ENCODE measurements around the gene C17orf75. TPM values are rescaled to one million over a fixed set of nuclear protein-coding genes. Genes with fewer than 3 reads are reported as not detected.

Gene C17orf75
- total and polyA plus RNA-seq, 2 of the 8 experiments (the other 6 are each of a cell fraction or from before 2014, with no cell fraction given) = 15.8 to 42.6 TPM

DNA sequence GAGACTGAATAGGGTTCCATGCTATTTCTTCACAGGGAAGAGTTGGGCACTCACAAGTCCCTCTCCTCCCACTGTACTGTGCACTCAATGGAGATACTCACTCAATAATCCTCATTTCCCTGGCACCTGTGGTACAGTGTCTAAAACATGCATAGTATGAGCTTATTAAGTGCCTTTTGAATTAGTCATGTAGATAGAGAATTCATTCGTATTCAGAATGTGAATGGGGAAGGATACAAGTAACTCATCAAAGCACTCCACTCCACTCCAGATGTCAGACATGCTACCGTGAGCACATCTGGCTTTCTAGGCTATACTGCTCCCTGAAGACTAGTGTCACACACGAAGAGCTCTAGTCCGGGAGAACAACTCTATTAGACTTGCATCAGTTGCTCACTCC is 6.3 kb downstream of the C17orf75 start:
- no peak overlapping the region for H3K14ac ChIP-seq (ENCODE audit: insufficient read length)
- H4K91ac ChIP-seq (replicated peaks; ENCODE audit: insufficient read length, low read length) = no peak overlapping the region
- no peak overlapping the region for H4K5ac ChIP-seq (ENCODE audit: insufficient read length, low read depth, low read length)
- no peak overlapping the region for H2BK15ac ChIP-seq (ENCODE audit: low read length)
- no peak overlapping the region for H2BK20ac ChIP-seq (ENCODE audit: low read length)
- H4K20me1 ChIP-seq (replicated peaks in 1 of 2; ENCODE audit: control insufficient read depth in 1 of 2, insufficient read depth in 2 of 2, low read length in 2 of 2) = no peaks in the 10 kb centered on the region
- H4K8ac ChIP-seq (ENCODE audit: extremely low read depth, insufficient read depth, low read length) = no peak overlapping the region
- WGBS, 2 experiments (ENCODE audit: extremely low coverage in 1 of 2, insufficient coverage in 1 of 2, insufficient read length in 1 of 2, insufficient replicate concordance in 2 of 2, low coverage in 1 of 2, low lambda C conversion rate in 2 of 2, missing lambda C conversion rate in 1 of 2) = 91% methylated on average over 4 of the region's 4 CpGs; no CpG with 5 or more reads in 1 of the 2 experiments
- CTCF ChIA-PET (ENCODE audit: partially characterized antibody) = interaction anchor here (1.3 to 2.3 kb wide), 2 partner anchors 10 to 16 kb away, joined by 3 to 8 read pairs; no protein-coding TSS in a partner anchor
- no peak overlapping the region for H3K4me3 ChIP-seq (ENCODE audit: extremely low read depth in 1 of 4, insufficient read depth in 2 of 4, low read depth in 3 of 4, low read length in 4 of 4)
- H3K27me3 ChIP-seq (replicated peaks in 1 of 4; ENCODE audit: control insufficient read depth in 3 of 4, extremely low read depth in 1 of 4, insufficient read depth in 3 of 4, low read length in 3 of 4) = no peaks in the 10 kb centered on the region
- no peak overlapping the region for H2BK12ac ChIP-seq (ENCODE audit: low read depth, low read length)
- no peak overlapping the region for H3K9ac ChIP-seq (replicated peaks in 1 of 4; ENCODE audit: extremely low read depth in 1 of 4, low read depth in 3 of 4, low read length in 3 of 4)
- H2AFZ ChIP-seq (ENCODE audit: low read length) = no peak overlapping the region
- no peak overlapping the region for H2AK5ac ChIP-seq (ENCODE audit: low read depth, low read length)
- H3K36me3 ChIP-seq (ENCODE audit: control insufficient read depth in 2 of 4, insufficient read depth in 4 of 4, low read length in 3 of 4) = peaks cover 12 to 53% (median 29%) of the 10 kb centered on the region in 4 experiments
- no peaks in the 10 kb centered on the region; a peak in 1 of 7 replicates for H3K4me1 ChIP-seq (replicated peaks in 1 of 4; ENCODE audit: control insufficient read depth in 3 of 4, insufficient read depth in 4 of 4, low read length in 3 of 4)
- no peak for DNase-seq (ENCODE audit: low read depth in 1 of 2, low spot score in 2 of 2)
- no peaks in the 10 kb centered on the region for H3K79me1 ChIP-seq (ENCODE audit: low read depth, low read length)
- no peak overlapping the region for H3K4ac ChIP-seq (replicated peaks; ENCODE audit: insufficient read length, low read depth, low read length)
- no peak overlapping the region for H3K23ac ChIP-seq (ENCODE audit: insufficient read length)
- H3K9me3 ChIP-seq (ENCODE audit: insufficient read depth in 2 of 2, low read depth in 1 of 2, low read length in 1 of 2) = no peaks in the 10 kb centered on the region
- no peak overlapping the region for H2BK5ac ChIP-seq (ENCODE audit: low read depth, low read length)
- H3K4me2 ChIP-seq (ENCODE audit: insufficient read depth in 1 of 2, low read depth in 2 of 2, low read length in 2 of 2) = no peak overlapping the region
- H3K79me2 ChIP-seq (ENCODE audit: control insufficient read depth in 1 of 2, insufficient read depth in 2 of 2, low read length in 2 of 2) = no peaks in the 10 kb centered on the region
- no peaks in the 10 kb centered on the region for H3K23me2 ChIP-seq (ENCODE audit: low read depth, low read length)
- no peak overlapping the region for H3K18ac ChIP-seq (ENCODE audit: extremely low read depth, low read length)
- H3K27ac ChIP-seq (ENCODE audit: low read depth, low read length) = no peak overlapping the region
- H2BK120ac ChIP-seq (replicated peaks; ENCODE audit: low read depth, low read length) = no peak overlapping the region
- POLR2A ChIA-PET (ENCODE audit: partially characterized antibody) = interaction anchor here (1.2 to 1.8 kb wide), 3 partner anchors 15 to 151 kb away, joined by 3 read pairs; no protein-coding TSS in a partner anchor
- H3K56ac ChIP-seq (replicated peaks; ENCODE audit: insufficient read length, low read depth, low read length) = no peak overlapping the region
- FAIRE-seq = no peak
- no peak for TF ChIP-seq TAF1 (IDR thresholded peaks at IDR 0.05; ENCODE audit: low read depth, low read length)
- TF ChIP-seq GTF2F1 (IDR thresholded peaks at IDR 0.05; ENCODE audit: borderline replicate concordance, low read depth, low read length) = no peak
- no peak for TF ChIP-seq PHF8 (conservative IDR thresholded peaks at IDR 0.05; ENCODE audit: low read depth, low read length)
- TF ChIP-seq SRF (IDR thresholded peaks at IDR 0.05; ENCODE audit: low read depth, low read length) = no peak
- TF ChIP-seq BCL11A (IDR thresholded peaks at IDR 0.05; ENCODE audit: low read depth in 2 of 2, low read length in 2 of 2) = no peak
- no peak for TF ChIP-seq TCF12 (IDR thresholded peaks at IDR 0.05; ENCODE audit: low read depth, low read length)
- TF ChIP-seq BRCA1 (IDR thresholded peaks at IDR 0.05; ENCODE audit: low read depth, low read length) = no peak
- TF ChIP-seq SAP30 (IDR thresholded peaks at IDR 0.05; ENCODE audit: insufficient read depth, insufficient replicate concordance, low read length) = no peak
- no peak for TF ChIP-seq HDAC6 (IDR thresholded peaks at IDR 0.05; ENCODE audit: low read depth, low read length)
- no peak for TF ChIP-seq BACH1 (IDR thresholded peaks at IDR 0.05; ENCODE audit: low read length)
- TF ChIP-seq TBP (IDR thresholded peaks at IDR 0.05; ENCODE audit: low read depth, low read length) = no peak
- TF ChIP-seq, protein P1, sequence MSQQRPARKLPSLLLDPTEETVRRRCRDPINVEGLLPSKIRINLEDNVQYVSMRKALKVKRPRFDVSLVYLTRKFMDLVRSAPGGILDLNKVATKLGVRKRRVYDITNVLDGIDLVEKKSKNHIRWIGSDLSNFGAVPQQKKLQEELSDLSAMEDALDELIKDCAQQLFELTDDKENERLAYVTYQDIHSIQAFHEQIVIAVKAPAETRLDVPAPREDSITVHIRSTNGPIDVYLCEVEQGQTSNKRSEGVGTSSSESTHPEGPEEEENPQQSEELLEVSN (IDR thresholded peaks at IDR 0.05) = no peak
- no peak for TF ChIP-seq KDM1A (IDR thresholded peaks at IDR 0.05; ENCODE audit: borderline replicate concordance, low read length)
- no peak for TF ChIP-seq POLR2AphosphoS5 (IDR thresholded peaks at IDR 0.05; ENCODE audit: low read depth, low read length)
